IPS-18a (cell line): ENCODE results near the gene SPATA6L.
A peak's percentile ranks its signal among the peaks of the same experiment; 100 is the strongest.

ENCODE experiments used
- H3K27ac ChIP-seq: one replicate; pipeline ENCODE4 v1.5.1; 2013; ENCODE audit warnings: low read length
- H3K27me3 ChIP-seq: one replicate; pipeline ENCODE4 v1.6.1; 2013; ENCODE audit warnings: mild to moderate bottlenecking, low read length; ENCODE audit not compliant: control insufficient read depth, insufficient read depth
- H3K36me3 ChIP-seq: one replicate; pipeline ENCODE4 v1.6.1; 2013; ENCODE audit warnings: low read depth, low read length; ENCODE audit not compliant: control insufficient read depth
- H3K4me1 ChIP-seq: one replicate; pipeline ENCODE4 v1.6.1; 2013; ENCODE audit warnings: low read depth, low read length; ENCODE audit not compliant: control insufficient read depth
- H3K4me3 ChIP-seq: one replicate; pipeline ENCODE4 v1.5.1; 2013; ENCODE audit warnings: low read length
- H3K9ac ChIP-seq: one replicate; pipeline ENCODE4 v1.6.1; 2013; ENCODE audit warnings: mild to moderate bottlenecking, low read length, moderate library complexity
- H3K9me3 ChIP-seq: one replicate; pipeline ENCODE4 v1.6.1; 2013; ENCODE audit warnings: low read depth, low read length; ENCODE audit not compliant: control insufficient read depth

SPATA6L gene, protein sequence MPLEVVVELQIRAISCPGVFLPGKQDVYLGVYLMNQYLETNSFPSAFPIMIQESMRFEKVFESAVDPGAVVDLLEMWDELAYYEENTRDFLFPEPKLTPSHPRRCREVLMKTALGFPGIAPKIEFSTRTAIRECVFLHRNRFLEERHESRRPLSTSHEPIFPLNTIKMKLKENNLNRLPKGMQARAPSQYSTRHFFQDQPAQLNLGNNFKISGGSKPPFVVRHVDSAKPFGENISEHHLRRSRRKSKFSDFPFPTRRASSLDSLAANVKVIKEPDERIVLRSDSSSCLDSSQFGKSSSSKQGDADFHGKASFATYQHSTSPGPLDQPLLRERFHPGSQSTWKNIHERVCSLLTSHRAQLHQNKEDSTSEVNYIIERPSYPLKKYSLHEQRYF

DNA sequence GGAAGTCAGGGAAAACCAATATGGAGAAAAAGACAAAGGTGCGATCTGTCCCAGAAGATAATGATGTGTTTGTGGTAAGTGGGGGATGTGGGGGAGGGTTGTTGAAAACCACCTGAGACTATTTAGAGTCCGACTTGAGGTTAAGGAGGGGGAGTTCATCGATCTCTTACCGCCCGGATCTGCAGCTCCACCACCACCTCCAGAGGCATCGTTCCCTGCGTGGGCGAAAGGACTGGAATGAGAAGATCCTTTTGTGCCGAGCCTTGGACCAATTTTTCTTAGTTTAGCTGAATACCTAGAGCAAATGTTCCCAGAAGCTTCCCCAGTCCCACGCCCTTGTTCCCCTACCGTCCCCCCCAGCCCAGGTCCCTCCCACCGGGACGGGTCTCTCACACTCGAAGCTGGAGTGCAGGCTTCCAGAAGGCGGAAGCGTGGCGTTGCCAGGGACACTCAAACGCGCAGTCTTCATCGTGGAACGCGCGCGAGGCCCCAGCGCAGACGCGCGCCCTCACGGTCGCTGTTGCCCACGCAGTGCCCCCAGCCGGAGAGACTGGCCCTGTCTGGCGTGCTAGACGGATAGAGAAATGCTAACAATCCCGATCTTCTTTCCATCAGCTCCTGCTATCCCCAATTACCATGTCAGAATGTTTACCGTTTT is at the start of gene SPATA6L:
Gene SPATA6L, minus strand, starts transcription at position 439 of the 658 bp plus-strand sequence. Its CDS starts 230 bp downstream, at position 209.
- H3K9ac ChIP-seq = peak within 1 kb of the TSS; percentile 45
- peak within 1 kb of the TSS; percentile 66 for H3K4me3 ChIP-seq
- H3K27me3 ChIP-seq = peaks cover 13% of the 10 kb centered on the region
- no peaks in the 10 kb centered on the region for H3K36me3 ChIP-seq
- H3K27ac ChIP-seq = no peak within 1 kb of the TSS
- no peaks in the 10 kb centered on the region for H3K9me3 ChIP-seq
- peaks cover 41% of the 10 kb centered on the region for H3K4me1 ChIP-seq

DNA sequence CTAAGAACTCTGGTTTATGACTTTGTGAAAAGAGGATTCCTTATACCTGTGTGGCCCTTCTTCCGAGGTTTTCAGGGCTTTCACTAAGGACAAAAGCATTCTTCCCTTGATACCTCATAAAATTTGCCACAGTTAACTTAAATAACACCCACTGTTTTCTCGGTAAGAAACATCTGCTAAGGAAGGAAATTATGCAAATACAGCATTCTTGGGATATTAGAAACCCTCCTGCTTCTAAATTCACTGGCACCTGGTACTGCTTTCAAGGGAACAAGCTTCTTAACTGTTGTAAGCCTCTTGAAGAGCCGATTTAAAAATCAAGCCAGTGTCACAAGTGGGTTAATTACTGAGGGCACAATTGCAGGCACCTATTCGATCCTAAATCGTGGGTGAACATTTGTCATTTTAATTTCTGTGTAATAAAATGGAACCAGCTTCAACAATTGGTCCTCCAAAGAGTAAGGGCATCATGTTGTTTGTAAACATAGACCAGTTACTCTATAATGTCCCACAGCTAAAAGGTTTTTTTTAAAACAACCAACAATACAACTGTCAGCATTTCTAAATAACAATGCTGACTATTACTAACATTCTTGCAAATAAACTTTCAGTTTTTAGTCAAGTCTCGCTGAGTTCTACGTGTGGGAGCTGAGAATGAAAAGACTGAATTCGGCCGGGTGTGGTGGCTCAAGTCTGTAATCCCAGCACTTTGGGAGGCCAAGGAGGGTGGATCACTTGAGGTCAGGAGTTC is 48.2 kb upstream of the SPATA6L start:
- no peak overlapping the region for H3K9ac ChIP-seq
- H3K9me3 ChIP-seq = no peaks in the 10 kb centered on the region
- no peaks in the 10 kb centered on the region for H3K27me3 ChIP-seq
- no peak overlapping the region for H3K27ac ChIP-seq
- H3K36me3 ChIP-seq = peaks cover 24% of the 10 kb centered on the region
- no peak overlapping the region for H3K4me3 ChIP-seq
- no peaks in the 10 kb centered on the region for H3K4me1 ChIP-seq

DNA sequence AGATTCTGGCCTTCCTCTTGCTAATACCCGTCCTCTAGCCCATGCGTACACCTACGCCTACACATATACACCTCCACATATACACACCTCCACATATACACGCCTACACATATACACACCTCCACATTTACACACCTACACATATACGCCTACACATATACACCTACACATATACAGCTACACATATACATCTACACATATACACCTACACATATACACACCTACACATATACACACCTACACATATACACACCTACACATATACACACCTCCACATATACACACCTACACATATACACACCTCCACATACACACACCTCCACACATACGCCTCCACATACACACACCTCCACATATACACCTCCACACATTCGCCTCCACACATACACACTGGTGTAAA is 47.6 kb upstream of the SPATA6L start:
- no peaks in the 10 kb centered on the region for H3K4me1 ChIP-seq
- peaks cover 22% of the 10 kb centered on the region for H3K36me3 ChIP-seq
- H3K9ac ChIP-seq = no peak overlapping the region
- no peak overlapping the region for H3K27ac ChIP-seq
- H3K4me3 ChIP-seq = no peak overlapping the region
- H3K9me3 ChIP-seq = no peaks in the 10 kb centered on the region
- no peaks in the 10 kb centered on the region for H3K27me3 ChIP-seq

DNA sequence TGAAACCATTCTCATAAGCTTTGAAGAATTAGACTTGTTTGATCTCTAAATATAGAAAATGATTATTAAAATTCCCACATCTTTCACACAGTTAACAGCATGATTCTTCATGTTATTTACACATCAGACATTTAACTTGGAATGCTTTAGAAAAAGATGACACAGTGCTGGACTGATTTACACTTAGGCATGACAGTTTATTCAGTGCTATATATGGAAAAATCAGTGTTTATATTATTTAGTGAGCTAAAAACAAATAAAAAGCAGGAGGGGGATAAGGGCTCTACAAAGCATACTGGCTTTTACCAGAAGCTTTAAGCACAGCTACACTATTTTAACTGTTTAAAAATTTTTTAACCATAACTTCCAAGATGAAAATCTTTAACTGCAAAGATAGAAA is 43.1 kb upstream of the SPATA6L start:
- H3K27me3 ChIP-seq = no peaks in the 10 kb centered on the region
- no peaks in the 10 kb centered on the region for H3K9me3 ChIP-seq
- H3K36me3 ChIP-seq = peaks cover 7% of the 10 kb centered on the region
- H3K4me3 ChIP-seq = no peak overlapping the region
- H3K27ac ChIP-seq = no peak overlapping the region
- no peaks in the 10 kb centered on the region for H3K4me1 ChIP-seq
- no peak overlapping the region for H3K9ac ChIP-seq

DNA sequence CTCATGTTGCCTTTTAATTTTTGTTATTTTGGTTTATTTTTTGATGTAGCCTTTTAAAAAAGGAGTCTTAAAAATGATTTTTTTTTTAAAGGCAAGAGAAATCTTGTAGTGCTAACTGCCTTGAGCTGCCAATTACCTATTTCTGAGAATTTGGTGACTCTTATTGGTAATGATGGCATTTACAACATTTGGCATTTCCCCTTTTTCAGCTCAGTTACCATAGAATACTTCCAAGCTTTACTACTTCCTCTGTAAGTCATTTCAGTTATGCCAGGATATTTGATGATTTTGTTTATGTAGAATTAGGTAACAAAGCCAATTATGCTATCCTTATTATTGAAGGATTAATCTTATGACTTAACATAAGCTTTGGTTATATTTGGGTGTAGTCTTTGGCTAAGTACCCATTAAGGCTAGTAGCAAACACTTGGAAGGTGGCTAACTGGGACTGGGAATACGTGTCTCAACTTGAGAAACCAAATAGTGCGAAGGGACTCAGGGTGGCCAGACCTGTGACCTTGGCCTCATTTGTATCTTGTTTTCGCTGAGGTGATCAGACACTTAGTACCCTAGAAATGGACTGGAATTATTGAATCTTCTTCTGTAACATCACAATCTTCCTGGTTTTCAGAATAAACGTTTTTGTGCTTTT is 40.8 kb upstream of the SPATA6L start:
- peaks cover 16% of the 10 kb centered on the region for H3K36me3 ChIP-seq
- H3K27ac ChIP-seq = no peak overlapping the region
- H3K9ac ChIP-seq = no peak overlapping the region
- no peaks in the 10 kb centered on the region for H3K4me1 ChIP-seq
- H3K4me3 ChIP-seq = no peak overlapping the region
- no peaks in the 10 kb centered on the region for H3K9me3 ChIP-seq
- no peaks in the 10 kb centered on the region for H3K27me3 ChIP-seq

DNA sequence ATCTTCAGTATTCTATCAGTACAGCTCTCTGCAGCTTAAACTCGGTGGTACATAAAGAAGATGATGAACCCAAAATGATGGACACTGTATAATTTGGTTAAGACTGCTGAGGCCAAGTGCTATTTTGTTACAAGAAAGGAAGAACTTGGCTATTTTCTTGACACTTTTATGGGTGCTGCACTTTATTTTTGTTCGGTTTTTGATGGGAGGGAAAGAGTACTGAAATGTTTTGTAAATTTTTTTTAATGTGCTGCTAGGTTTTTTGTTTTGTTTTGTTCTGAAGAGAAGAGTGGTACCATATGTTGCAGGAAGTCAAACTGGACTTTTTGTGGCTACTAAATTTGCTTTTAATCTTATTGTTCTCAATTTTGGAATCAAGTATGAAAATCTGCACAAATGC is 39.7 kb upstream of the SPATA6L start:
- Histone ChIP-seq H3K4me3 (no peak overlapping the region), H3K9ac (no peak overlapping the region), H3K27ac (no peak overlapping the region), H3K4me1 (no peaks in the 10 kb centered on the region), H3K27me3 (no peaks in the 10 kb centered on the region), H3K9me3 (no peaks in the 10 kb centered on the region), H3K36me3 (peaks cover 16% of the 10 kb centered on the region)

DNA sequence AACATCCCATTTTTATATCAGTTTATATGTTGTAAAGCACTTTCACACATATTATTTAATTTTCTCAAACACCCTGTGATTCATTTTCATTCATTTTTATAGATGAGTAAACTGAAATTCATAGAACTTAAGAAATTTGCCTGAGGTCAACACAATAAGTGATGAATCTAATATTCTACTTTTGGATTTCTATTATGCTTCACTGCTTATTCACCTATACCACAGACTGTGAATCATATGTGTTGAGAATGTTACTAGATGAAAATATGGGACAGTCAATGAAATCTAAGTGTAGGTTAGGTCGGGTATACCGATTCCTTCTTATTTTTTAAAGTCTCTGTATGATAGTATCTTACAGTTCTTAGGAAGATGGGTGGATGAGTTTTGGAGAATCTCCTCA is 37.8 kb upstream of the SPATA6L start:
- Histone ChIP-seq H3K27ac (no peak overlapping the region), H3K9ac (no peak overlapping the region), H3K36me3 (peaks cover 20% of the 10 kb centered on the region), H3K27me3 (no peaks in the 10 kb centered on the region), H3K4me3 (no peak overlapping the region), H3K4me1 (no peaks in the 10 kb centered on the region), H3K9me3 (no peaks in the 10 kb centered on the region)

DNA sequence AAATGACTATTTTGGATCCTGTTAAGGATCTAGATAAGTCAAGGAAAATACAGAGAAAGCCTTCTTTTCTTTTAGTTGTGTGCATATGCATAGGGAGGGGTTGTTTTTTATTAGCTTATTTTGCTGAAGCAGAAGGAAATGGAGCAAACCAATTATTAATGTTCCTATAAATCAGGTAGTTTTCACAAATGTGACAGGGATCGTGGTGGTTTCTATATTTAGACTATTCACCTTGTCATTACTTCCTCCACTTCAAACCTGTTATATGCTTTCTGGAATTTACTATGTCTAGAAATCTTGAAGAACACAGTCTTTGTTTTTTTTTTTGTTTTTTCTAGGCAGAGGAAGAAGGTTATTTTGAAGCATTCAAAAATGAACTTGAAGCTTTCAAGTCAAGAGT is 35.2 kb upstream of the SPATA6L start:
- no peak overlapping the region for H3K4me3 ChIP-seq
- peaks cover 34% of the 10 kb centered on the region for H3K36me3 ChIP-seq

DNA sequence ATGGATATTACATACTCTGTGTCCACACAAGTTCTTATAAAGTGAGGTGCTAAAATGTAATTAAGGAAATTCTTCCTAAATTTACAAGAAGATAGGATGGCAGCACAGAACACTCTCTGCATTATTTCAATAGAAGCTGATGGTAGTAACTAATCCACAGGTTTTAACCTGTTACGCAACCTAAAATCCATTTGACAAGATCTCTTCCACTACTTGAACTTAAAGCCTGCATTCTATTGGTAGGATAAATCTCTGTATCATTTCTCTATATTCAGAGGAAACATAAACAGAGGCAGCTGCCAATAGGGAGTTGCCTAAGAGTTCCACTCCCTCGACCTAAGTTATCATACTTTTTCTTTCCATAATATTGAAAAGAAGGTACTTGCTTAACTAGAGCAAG is 34.7 kb upstream of the SPATA6L start:
- Histone ChIP-seq H3K9me3 (no peaks in the 10 kb centered on the region), H3K9ac (no peak overlapping the region), H3K27me3 (no peaks in the 10 kb centered on the region), H3K4me1 (no peaks in the 10 kb centered on the region), H3K27ac (no peak overlapping the region), H3K36me3 (peaks cover 34% of the 10 kb centered on the region), H3K4me3 (no peak overlapping the region)

More for the DNA sequence above, 35.2 kb upstream of the SPATA6L start:
- Histone ChIP-seq H3K4me1 (no peaks in the 10 kb centered on the region), H3K9me3 (no peaks in the 10 kb centered on the region), H3K27ac (no peak overlapping the region), H3K9ac (no peak overlapping the region), H3K27me3 (no peaks in the 10 kb centered on the region)

DNA sequence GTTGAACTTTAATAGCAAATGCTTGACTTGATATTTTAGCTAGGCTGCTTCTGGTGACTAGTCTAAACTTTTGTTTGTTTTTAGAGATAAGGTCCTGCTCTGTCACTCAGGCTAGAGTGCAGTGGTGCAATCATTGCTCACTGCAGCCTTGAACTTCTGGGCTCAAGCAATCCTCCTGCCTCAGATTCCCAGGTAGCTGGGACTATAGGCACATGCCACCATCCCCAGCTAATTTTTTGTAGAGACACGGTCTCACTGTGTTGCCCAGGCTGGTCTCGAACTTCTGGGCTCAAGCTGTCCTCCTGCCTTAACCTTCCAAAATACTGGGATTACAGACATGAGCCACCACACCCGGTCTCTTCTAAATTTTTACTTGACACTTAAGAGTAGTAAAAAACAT is 33.8 kb upstream of the SPATA6L start:
- Histone ChIP-seq H3K9me3 (no peaks in the 10 kb centered on the region), H3K27me3 (no peaks in the 10 kb centered on the region), H3K27ac (no peak overlapping the region), H3K36me3 (peaks cover 34% of the 10 kb centered on the region), H3K4me1 (no peaks in the 10 kb centered on the region), H3K4me3 (no peak overlapping the region), H3K9ac (no peak overlapping the region)

DNA sequence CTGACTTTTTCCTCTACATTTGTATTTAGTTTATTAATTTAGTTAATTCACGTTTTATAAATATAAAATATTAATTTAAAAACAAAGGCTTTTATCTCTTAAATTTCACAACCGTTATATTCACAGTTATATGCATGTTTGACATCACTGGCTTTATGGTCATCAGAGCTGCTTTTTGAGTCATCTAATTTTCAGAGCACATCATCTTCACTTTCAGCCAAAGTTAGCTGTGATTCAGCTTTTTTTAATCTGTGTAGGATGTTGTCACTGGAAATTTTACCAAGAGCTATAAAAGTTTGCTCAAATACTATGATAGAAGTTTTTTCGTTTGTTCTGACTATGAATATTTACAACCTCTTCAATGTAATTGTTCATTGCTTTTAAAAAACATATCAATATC is 25.5 kb upstream of the SPATA6L start:
- Histone ChIP-seq H3K27me3 (no peaks in the 10 kb centered on the region), H3K36me3 (peaks cover 13% of the 10 kb centered on the region), H3K27ac (no peak overlapping the region), H3K4me3 (no peak overlapping the region), H3K9me3 (no peaks in the 10 kb centered on the region), H3K9ac (no peak overlapping the region), H3K4me1 (no peaks in the 10 kb centered on the region)
